IPS-18a (cell line): ENCODE measurements around the gene UNC5B.

ENCODE experiments used
- H3K27ac ChIP-seq: one replicate; pipeline ENCODE4 v1.5.1; 2013; ENCODE audit warnings: low read length
- H3K27me3 ChIP-seq: one replicate; pipeline ENCODE4 v1.6.1; 2013; ENCODE audit warnings: mild to moderate bottlenecking, low read length; ENCODE audit not compliant: control insufficient read depth, insufficient read depth
- H3K36me3 ChIP-seq: one replicate; pipeline ENCODE4 v1.6.1; 2013; ENCODE audit warnings: low read depth, low read length; ENCODE audit not compliant: control insufficient read depth
- H3K4me1 ChIP-seq: one replicate; pipeline ENCODE4 v1.6.1; 2013; ENCODE audit warnings: low read depth, low read length; ENCODE audit not compliant: control insufficient read depth
- H3K4me3 ChIP-seq: one replicate; pipeline ENCODE4 v1.5.1; 2013; ENCODE audit warnings: low read length
- H3K9ac ChIP-seq: one replicate; pipeline ENCODE4 v1.6.1; 2013; ENCODE audit warnings: mild to moderate bottlenecking, low read length, moderate library complexity
- H3K9me3 ChIP-seq: one replicate; pipeline ENCODE4 v1.6.1; 2013; ENCODE audit warnings: low read depth, low read length; ENCODE audit not compliant: control insufficient read depth

The UNC5B gene

DNA sequence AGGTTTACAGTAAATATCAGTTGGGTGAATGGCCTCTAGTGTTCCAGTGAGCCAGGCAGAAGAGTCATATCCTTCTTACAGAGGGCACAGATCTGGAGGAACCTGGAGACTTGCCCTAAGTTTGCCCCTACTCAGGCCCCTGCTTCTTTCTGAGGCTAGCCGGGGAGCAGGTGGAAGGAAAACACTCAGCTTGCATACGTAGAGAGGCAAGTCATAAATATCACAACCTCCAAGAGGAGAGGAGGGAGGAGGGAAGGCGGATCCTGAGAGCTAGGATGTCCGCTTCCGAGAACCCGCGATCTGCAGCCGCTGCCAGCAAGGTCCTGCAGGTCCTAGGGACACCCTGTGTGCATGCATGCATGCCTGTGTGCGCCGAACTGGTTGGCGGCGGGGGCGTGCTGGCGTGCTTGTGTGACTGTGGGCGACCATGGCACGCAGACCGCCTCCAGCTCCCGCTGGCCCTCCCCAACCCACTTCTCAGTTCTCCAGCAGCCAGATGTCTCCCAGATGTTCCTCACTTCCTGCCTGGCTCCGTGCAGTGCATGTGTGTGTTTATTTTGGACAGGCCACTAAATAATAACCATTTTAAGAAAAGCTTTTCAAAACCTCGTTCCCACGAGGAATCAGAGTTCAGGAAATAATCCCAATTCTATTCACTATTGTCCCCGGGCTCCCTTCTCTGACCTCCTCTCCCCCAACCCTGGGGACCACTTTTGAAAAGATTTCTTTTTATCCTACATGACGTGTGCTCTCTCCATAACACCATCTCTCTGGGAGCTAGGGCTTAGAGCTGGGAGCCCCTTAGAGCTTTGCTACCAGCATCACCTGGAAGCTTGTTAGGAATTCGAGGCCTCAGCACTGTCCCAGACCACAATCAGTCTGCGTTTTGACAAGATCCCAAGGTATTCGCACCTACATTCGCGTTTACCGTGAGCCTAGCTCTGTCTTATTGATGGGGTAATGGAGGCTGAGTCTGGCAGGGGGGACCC lies 32.4 kb downstream of the UNC5B start:
- Histone ChIP-seq H3K4me1 (no peaks in the 10 kb centered on the region), H3K9ac (no peak overlapping the region), H3K36me3 (no peaks in the 10 kb centered on the region), H3K27ac (no peak overlapping the region), H3K4me3 (no peak overlapping the region), H3K27me3 (no peaks in the 10 kb centered on the region), H3K9me3 (no peaks in the 10 kb centered on the region)

GRCh38 chr10:71245420-71246325 lies 33.3 kb downstream of the UNC5B start:
- H3K36me3 ChIP-seq = no peaks in the 10 kb centered on the region
- H3K4me3 ChIP-seq = no peak overlapping the region
- no peak overlapping the region for H3K27ac ChIP-seq
- no peaks in the 10 kb centered on the region for H3K27me3 ChIP-seq
- no peaks in the 10 kb centered on the region for H3K4me1 ChIP-seq
- no peaks in the 10 kb centered on the region for H3K9me3 ChIP-seq
- H3K9ac ChIP-seq = no peak overlapping the region

DNA sequence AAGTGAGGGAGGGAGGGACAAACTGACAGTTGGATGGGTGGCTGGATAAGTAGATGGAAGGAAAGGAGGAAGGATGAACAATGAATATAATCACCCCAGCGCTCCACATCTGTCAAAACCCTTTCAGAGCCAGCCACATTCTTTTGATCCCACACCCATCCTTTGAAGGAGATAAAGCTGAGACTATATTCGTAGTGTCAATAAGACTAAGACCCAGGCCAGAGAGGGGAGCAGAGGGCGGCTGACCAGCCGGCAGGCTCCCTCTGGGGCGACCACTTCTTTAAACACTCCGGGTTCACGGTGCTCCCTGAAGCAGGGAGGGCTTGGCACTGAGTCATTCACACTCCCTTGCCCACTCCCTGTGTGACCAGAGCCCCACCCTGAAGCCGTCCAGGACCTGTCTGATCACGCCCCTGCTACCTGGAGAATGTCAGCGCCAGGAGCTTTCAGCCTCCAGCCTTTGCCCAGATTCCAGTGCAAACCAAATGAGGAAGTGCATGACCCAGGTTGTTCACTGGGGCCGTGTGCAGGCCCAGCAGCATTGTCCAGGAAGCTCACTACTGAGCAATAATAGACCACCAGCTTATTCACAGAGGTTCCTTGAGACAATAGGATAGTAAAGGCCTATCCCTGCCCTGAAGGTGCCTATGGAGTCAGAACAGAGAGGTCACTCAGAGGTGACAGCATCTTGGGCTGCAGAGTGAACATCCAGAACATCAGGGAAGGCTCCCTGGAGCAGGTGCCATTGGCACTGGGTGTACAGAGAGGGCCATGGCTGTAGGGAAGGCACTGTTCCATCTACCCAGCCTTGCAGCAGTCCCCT lies 34.4 kb downstream of the UNC5B start:
- H3K4me1 ChIP-seq = no peaks in the 10 kb centered on the region
- H3K4me3 ChIP-seq = no peak overlapping the region
- no peak overlapping the region for H3K27ac ChIP-seq
- H3K9ac ChIP-seq = no peak overlapping the region
- no peaks in the 10 kb centered on the region for H3K27me3 ChIP-seq
- H3K9me3 ChIP-seq = no peaks in the 10 kb centered on the region
- no peaks in the 10 kb centered on the region for H3K36me3 ChIP-seq

GRCh38 chr10:71247414-71247705 lies 35.0 kb downstream of the UNC5B start:
- H3K9ac ChIP-seq = no peak overlapping the region
- H3K4me1 ChIP-seq = peaks cover under 1% of the 10 kb centered on the region
- no peak overlapping the region for H3K27ac ChIP-seq
- H3K27me3 ChIP-seq = no peaks in the 10 kb centered on the region
- H3K36me3 ChIP-seq = no peaks in the 10 kb centered on the region
- no peak overlapping the region for H3K4me3 ChIP-seq
- H3K9me3 ChIP-seq = no peaks in the 10 kb centered on the region

DNA sequence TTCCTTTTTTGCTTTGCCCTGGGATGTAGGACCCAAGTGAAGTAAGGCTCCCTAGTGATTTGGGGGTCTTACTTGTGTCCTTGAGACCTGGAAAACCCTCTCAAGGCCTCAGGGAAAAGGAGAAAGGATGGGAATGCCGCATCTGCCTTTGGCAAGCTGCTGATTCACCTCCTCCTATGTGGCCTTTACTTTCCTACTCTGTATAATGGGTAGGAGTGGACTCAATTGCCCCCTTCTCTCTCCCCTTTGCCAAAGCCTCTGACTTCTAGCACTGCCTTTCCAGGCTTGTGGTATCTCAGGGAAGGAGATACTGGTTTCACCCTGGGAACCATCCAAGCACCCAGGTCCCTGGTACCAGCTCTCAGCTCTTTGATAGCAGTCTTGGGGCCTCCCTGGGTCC lies 35.4 kb downstream of the UNC5B start:
- Histone ChIP-seq H3K9me3 (no peaks in the 10 kb centered on the region), H3K4me3 (no peak overlapping the region), H3K27me3 (no peaks in the 10 kb centered on the region), H3K27ac (no peak overlapping the region), H3K36me3 (no peaks in the 10 kb centered on the region), H3K9ac (no peak overlapping the region), H3K4me1 (peaks cover 5% of the 10 kb centered on the region)

DNA sequence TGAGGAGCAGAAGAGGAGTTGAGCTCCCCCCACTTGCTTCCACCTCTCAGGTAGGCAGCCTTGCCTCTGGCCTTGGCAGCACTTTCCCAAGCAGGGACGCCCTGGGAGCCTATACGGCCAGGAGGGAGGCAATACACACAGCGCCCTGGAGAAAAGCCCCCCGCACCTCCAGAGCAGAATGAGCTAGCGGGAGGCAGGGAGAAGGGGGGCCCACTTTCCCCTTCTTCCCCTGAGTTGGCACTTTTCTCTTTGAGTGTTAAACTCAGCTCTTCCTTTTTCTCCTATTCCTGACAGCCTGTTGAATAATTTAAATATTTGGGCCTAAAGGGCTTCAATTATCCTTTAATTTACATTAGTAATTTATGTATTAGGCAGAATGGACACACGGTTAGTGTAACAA lies 35.8 kb downstream of the UNC5B start:
- H3K27ac ChIP-seq = no peak overlapping the region
- no peak overlapping the region for H3K9ac ChIP-seq
- no peaks in the 10 kb centered on the region for H3K9me3 ChIP-seq
- no peaks in the 10 kb centered on the region for H3K36me3 ChIP-seq
- no peaks in the 10 kb centered on the region for H3K27me3 ChIP-seq
- H3K4me1 ChIP-seq = peaks cover 9% of the 10 kb centered on the region
- no peak overlapping the region for H3K4me3 ChIP-seq

- Histone ChIP-seq H3K27me3 (no peaks in the 10 kb centered on the region), H3K4me1 (peaks cover 27% of the 10 kb centered on the region), H3K27ac (no peak overlapping the region), H3K9me3 (no peaks in the 10 kb centered on the region), H3K36me3 (no peaks in the 10 kb centered on the region), H3K9ac (no peak overlapping the region), H3K4me3 (no peak overlapping the region)
Measured at GRCh38 chr10:71249996-71250395, 37.6 kb downstream of the UNC5B start.

DNA sequence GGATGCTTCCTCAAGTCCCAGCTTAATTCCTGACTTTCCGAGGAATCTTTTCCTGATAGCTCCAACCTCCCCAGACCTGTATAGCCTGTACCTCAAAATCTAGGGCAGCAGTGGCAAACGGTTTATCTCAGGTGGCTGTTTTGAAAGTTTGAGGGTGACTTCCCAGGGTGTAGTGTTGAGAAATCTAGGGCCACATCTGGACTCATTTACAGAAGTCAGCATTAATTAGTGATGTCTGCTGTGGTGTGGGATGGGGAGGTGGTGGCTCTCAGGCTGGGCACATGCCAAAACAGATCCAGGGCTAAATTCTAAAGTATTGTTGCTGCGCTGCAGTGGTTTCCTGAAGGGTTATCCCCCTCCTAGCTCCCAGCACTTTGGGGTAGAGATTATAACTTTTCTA lies 38.0 kb downstream of the UNC5B start:
- no peak overlapping the region for H3K4me3 ChIP-seq
- peaks cover 31% of the 10 kb centered on the region for H3K4me1 ChIP-seq
- no peak overlapping the region for H3K9ac ChIP-seq
- no peaks in the 10 kb centered on the region for H3K9me3 ChIP-seq
- no peak overlapping the region for H3K27ac ChIP-seq
- H3K36me3 ChIP-seq = no peaks in the 10 kb centered on the region
- no peaks in the 10 kb centered on the region for H3K27me3 ChIP-seq

DNA sequence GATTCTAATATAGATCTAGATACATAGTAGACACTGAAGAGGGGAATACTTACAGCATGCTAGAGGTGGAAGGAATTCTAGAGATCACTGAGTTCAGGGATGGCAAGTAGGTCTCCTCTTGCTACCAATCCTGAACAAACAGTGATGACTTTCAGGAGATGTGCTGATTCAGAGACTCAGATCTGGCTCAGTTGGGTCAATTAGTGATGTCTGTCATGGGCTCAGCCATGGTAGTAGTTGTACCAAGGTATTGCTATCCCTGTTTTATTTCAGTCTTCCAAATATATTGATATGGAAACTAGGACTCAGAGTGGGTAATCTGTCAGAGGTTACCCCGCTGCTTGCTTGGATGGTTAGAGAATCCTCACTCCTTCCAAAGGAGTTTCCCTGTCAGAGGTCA lies 38.5 kb downstream of the UNC5B start:
- Histone ChIP-seq H3K36me3 (no peaks in the 10 kb centered on the region), H3K27ac (no peak overlapping the region), H3K9ac (no peak overlapping the region), H3K4me1 (peaks cover 34% of the 10 kb centered on the region), H3K9me3 (no peaks in the 10 kb centered on the region), H3K4me3 (no peak overlapping the region), H3K27me3 (no peaks in the 10 kb centered on the region)

- Histone ChIP-seq H3K27ac (no peak overlapping the region), H3K4me1 (peaks cover 34% of the 10 kb centered on the region), H3K36me3 (no peaks in the 10 kb centered on the region), H3K4me3 (no peak overlapping the region), H3K27me3 (no peaks in the 10 kb centered on the region), H3K9me3 (no peaks in the 10 kb centered on the region), H3K9ac (no peak overlapping the region)
Measured at GRCh38 chr10:71251319-71251718, 38.9 kb downstream of the UNC5B start.

GRCh38 chr10:71252220-71252619 lies 39.9 kb downstream of the UNC5B start:
- no peaks in the 10 kb centered on the region for H3K27me3 ChIP-seq
- no peaks in the 10 kb centered on the region for H3K36me3 ChIP-seq
- H3K4me1 ChIP-seq = peaks cover 34% of the 10 kb centered on the region
- no peak overlapping the region for H3K4me3 ChIP-seq
- H3K9ac ChIP-seq = no peak overlapping the region
- H3K27ac ChIP-seq = no peak overlapping the region
- no peaks in the 10 kb centered on the region for H3K9me3 ChIP-seq
